Activated CD4-positive, alpha-beta T cell treated with anti-CD3 and anti-CD28 coated beads for 36 hours (primary cell): ENCODE results near the gene USP22. TPM values are rescaled to one million over a fixed set of nuclear protein-coding genes. Genes with fewer than 3 reads are reported as not detected.

Experiments
- ATAC-seq: fragments of 200-7000 bp; cut with Tn5 transposase; one replicate; pipeline ENCODE4 v1.10.0; 2021; ENCODE audit warnings: mild to moderate bottlenecking, moderate library complexity
- CTCF ChIA-PET: fragments of 350-600 bp; sonication (Branson Sonifier 250); formaldehyde crosslinking; loops from one replicate; lab custom pipeline; 2021; ENCODE audit warnings: antibody characterized with exemption; lab: Charles Lee
- POLR2A ChIA-PET: fragments of 350-600 bp; sonication (Branson Sonifier 250); formaldehyde crosslinking; loops from one replicate; lab custom pipeline; 2021; ENCODE audit warnings: antibody characterized with exemption, inconsistent platforms; lab: Charles Lee
- DNase-seq: peaks from one replicate; pipeline ENCODE4 v3.0.0-alpha.2; 2020
- H3K27ac Mint-ChIP-seq: one replicate; pipeline ENCODE4 v1.8.0; 2021; ENCODE audit warnings: mixed read lengths
- H3K27me3 Mint-ChIP-seq: one replicate; pipeline ENCODE4 v1.8.0; 2021; ENCODE audit warnings: mixed read lengths
- H3K36me3 Mint-ChIP-seq: one replicate; pipeline ENCODE4 v1.8.0; 2021; ENCODE audit warnings: low read depth, mixed read lengths
- H3K4me1 Mint-ChIP-seq: one replicate; pipeline ENCODE4 v1.8.0; 2021; ENCODE audit warnings: mixed read lengths
- H3K4me3 Mint-ChIP-seq: one replicate; pipeline ENCODE4 v1.8.0; 2021; ENCODE audit warnings: mild to moderate bottlenecking, moderate library complexity, mixed read lengths
- H3K9me3 Mint-ChIP-seq: one replicate; pipeline ENCODE4 v1.8.0; 2021; ENCODE audit warnings: low read depth, mixed read lengths
- intact Hi-C, 2 experiments: fragments of 100-400 bp; cut with DNase I in 1 of 2; cut with micrococcal nuclease in 1 of 2; formaldehyde crosslinking; loops; one replicate each; pipeline versions ENCODE4 v1.14.2 to v1.15.1; 2022 to 2024; cut with DNase I, micrococcal nuclease
- total RNA-seq, 2 experiments: library from RNA; stranded (reverse); gene quantifications; one replicate each; pipeline ENCODE4 v1.2.3, GENCODE V29; 2021

The USP22 gene
- total RNA-seq, 2 experiments from 2014 or later, result 148 to 173 TPM

GRCh38 chr17:21044971-21045370 lies 2.2 kb upstream of the USP22 start:
- no peaks in the 10 kb centered on the region for H3K9me3 Mint-ChIP-seq
- ChIA-PET CTCF (no interaction called here), POLR2A (interaction anchor here (0.6 kb wide), 1 partner anchor 31 kb away, joined by 3 read pairs; no protein-coding TSS in a partner anchor)
- H3K27me3 Mint-ChIP-seq, result peaks cover 3% of the 10 kb centered on the region
- H3K4me1 Mint-ChIP-seq, result peaks cover 13% of the 10 kb centered on the region
- no peak overlapping the region for H3K4me3 Mint-ChIP-seq
- peak overlapping the region; percentile 55 for H3K27ac Mint-ChIP-seq
- intact Hi-C loops, result loop anchor here in 1 of 2 experiments (5.0 kb wide), 1 partner anchor 467 kb away; no protein-coding TSS in a partner anchor
- ATAC-seq (no peak), DNase-seq (no peak)
- H3K36me3 Mint-ChIP-seq, result peaks cover 12% of the 10 kb centered on the region

DNA sequence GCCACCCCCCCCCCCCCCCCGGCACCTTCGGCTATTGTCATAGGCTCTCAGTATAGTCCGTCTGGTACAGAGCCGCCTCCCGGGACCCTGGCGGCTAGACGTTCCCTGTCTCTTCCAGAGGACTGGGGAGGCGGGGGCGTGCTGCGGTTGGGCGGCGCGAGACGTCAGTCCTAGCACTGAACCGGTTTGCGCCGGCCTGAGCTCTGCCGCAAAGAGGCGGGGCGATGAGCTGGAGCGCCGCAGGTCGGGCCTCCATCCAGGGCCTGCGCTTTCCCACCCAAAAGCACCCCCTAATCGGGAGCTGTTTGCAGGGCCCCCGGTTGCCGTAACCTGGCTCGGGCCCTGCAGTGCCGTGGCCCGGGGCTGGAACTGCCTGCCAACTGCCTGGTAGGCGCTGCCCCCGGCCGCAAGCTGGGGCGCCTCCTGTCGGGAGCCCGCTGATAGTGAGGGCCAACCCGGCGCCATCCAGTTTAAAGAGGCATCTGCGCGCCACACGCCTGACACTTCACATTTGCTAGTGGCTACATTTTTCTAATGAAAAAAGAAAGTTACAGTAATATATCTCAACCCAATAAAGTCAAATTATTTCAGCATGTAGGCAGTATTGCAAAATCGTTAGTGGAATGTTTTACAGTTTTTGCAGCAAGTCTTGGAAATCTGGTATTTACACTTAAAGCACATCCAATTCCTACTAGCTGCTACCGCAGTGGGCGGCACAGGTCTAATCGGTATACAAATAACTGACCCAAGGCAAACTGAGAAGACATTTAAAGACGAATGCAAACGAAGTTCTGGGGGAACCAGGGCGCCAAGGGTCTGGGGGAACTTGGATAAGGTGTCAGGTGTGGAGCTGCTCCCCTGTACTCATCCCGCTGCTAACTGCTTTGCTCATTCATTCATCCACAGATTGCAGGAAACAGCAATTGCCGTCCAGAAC lies 753 bp upstream of the USP22 start:
- intact Hi-C loops, result loop anchor here (1.0 to 5.0 kb wide), 11 partner anchors 9 to 1067 kb away; partner anchors contain the start of genes AKAP10 (in 1 of the 2), DHRS7B (in 1 of the 2) and TMEM11 (in 1 of the 2)
- Mint-ChIP-seq H3K4me1 (peaks cover 21% of the 10 kb centered on the region), H3K4me3 (peak overlapping the region; percentile 76), H3K27me3 (no peaks in the 10 kb centered on the region), H3K9me3 (no peaks in the 10 kb centered on the region), H3K36me3 (peaks cover 17% of the 10 kb centered on the region), H3K27ac (peak overlapping the region; percentile 95)
- DNase-seq, result peak; percentile 99
- peak; percentile 88 for ATAC-seq
- ChIA-PET POLR2A (interaction anchor here (0.5 to 2.1 kb wide), 13 partner anchors 9 to 1110 kb away, joined by 3 to 16 read pairs (median 3); no protein-coding TSS in a partner anchor), CTCF (interaction anchor here (0.6 to 2.4 kb wide), 19 partner anchors 9 to 233 kb away, joined by 3 to 26 read pairs (median 4); no protein-coding TSS in a partner anchor)

DNA sequence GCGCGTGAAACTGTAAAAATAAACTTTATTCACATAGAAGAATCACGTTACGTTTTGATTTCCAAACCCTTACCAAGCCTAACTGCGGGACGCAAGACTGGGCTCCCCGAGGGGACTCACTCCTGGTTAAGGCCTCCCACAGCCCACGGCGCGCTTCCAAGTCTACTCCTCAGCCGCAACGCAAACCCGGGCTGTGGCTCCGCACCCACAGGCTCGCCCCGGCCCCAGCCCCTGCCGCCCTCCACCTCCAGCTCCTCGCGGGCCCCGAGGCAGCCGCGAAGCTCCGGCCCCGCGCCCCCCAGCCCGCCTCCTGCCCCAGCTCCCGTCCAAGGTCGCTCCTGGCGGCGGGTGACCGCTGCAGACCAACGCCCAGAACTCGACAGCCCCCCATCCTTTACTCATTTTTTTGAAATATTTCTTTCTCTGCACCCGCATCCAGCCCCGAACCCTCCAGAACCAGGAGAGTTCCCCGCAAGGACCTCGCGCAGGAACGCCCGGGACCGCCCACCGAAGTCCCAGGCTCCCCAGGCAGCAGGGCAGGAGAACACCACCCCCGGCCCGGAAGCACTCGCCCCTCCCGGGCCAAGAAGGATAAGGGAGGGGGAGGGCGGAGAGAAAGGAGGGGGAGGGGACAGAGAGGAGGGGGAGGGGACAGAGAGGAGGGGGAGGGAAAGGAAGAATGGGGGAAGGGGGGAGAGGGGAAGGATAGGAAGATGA lies 912 bp downstream of the USP22 start:
- Mint-ChIP-seq H3K9me3 (no peaks in the 10 kb centered on the region), H3K4me3 (peak overlapping the region; percentile 99), H3K4me1 (peaks cover 34% of the 10 kb centered on the region), H3K36me3 (peaks cover 25% of the 10 kb centered on the region), H3K27ac (peak overlapping the region; percentile 97), H3K27me3 (no peaks in the 10 kb centered on the region)
- ChIA-PET POLR2A (interaction anchor here (1.9 kb wide), 1 partner anchor 8 kb away, joined by 7 read pairs; no protein-coding TSS in a partner anchor), CTCF (interaction anchor here (0.8 to 2.4 kb wide), 3 partner anchors 7 to 77 kb away, joined by 3 to 9 read pairs (median 7); no protein-coding TSS in a partner anchor)
- ATAC-seq, result peak; percentile 11
- peak; percentile 84 for DNase-seq
- intact Hi-C loops, result loop anchor here (1.0 to 5.0 kb wide), 8 partner anchors 8 to 1065 kb away; partner anchors contain the start of genes AKAP10 (in 1 of the 2) and TMEM11 (in 1 of the 2)

- Mint-ChIP-seq H3K27ac (peak overlapping the region; percentile 94), H3K4me3 (peak overlapping the region; percentile 99), H3K9me3 (no peaks in the 10 kb centered on the region), H3K4me1 (peaks cover 51% of the 10 kb centered on the region), H3K27me3 (no peaks in the 10 kb centered on the region), H3K36me3 (peaks cover 37% of the 10 kb centered on the region)
- ChIA-PET POLR2A (no interaction called here), CTCF (interaction anchor here (0.7 to 1.2 kb wide), 3 partner anchors 9 to 16 kb away, joined by 3 to 4 read pairs (median 3); no protein-coding TSS in a partner anchor)
- peak; percentile 57 for DNase-seq
- intact Hi-C loops, result loop anchor here in 1 of 2 experiments (5.0 kb wide), 1 partner anchor 472 kb away; no protein-coding TSS in a partner anchor
- ATAC-seq, result no peak
These were observed 2.8 kb downstream of the USP22 start for GRCh38 chr17:21039839-21040575.

DNA sequence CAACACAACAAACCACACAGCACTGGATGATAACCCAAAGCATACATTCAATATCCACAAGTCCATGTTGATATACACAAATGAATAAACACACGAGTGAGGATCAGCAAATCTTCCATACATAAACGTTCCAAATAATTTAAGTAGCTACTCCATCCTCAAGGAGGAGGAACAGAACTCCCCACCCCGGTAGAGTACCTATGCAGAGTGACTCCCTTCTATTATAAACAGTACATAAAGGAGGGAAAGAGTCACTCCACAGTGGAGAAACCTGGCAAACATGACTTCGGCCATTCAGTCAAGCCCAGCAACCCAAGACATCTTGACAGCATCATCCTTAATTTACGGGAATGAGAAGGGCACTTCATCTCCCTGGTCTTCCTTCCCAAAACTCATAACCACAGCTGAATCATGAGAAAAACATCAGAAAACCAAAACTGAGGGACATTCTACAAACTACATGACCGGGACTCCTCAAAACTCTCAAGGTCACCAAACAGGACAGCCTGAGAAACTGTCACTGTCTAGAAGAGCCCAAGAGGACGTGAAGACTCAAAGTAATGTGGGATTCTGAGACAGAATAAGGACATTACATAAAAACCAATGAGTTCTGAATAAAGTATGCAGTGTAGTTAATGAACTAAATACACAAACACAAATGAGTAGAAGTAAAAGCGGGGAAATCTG lies 5.6 kb downstream of the USP22 start:
- intact Hi-C loops, result no loop called here
- no peaks in the 10 kb centered on the region for H3K27me3 Mint-ChIP-seq
- CTCF ChIA-PET, result no interaction called here
- ATAC-seq (no peak), DNase-seq (no peak)
- H3K4me3 Mint-ChIP-seq, result no peak overlapping the region
- peaks cover 68% of the 10 kb centered on the region for H3K4me1 Mint-ChIP-seq
- POLR2A ChIA-PET, result no interaction called here
- H3K27ac Mint-ChIP-seq, result peak overlapping the region; percentile 20
- peaks cover 51% of the 10 kb centered on the region for H3K36me3 Mint-ChIP-seq
- H3K9me3 Mint-ChIP-seq, result no peaks in the 10 kb centered on the region

GRCh38 chr17:21036361-21036881 lies 6.4 kb downstream of the USP22 start:
- Mint-ChIP-seq H3K27ac (peak overlapping the region; percentile 31), H3K4me3 (no peak overlapping the region), H3K27me3 (no peaks in the 10 kb centered on the region), H3K36me3 (peaks cover 50% of the 10 kb centered on the region), H3K4me1 (peaks cover 75% of the 10 kb centered on the region), H3K9me3 (no peaks in the 10 kb centered on the region)
- peak; percentile 13 for ATAC-seq
- intact Hi-C loops, result no loop called here
- no peak for DNase-seq
- ChIA-PET POLR2A (no interaction called here), CTCF (no interaction called here)

- POLR2A ChIA-PET, result no interaction called here
- Mint-ChIP-seq H3K27me3 (no peaks in the 10 kb centered on the region), H3K4me1 (peaks cover 83% of the 10 kb centered on the region), H3K4me3 (peak overlapping the region; percentile 63), H3K9me3 (no peaks in the 10 kb centered on the region), H3K36me3 (peaks cover 45% of the 10 kb centered on the region), H3K27ac (peak overlapping the region; percentile 92)
- CTCF ChIA-PET, result interaction anchor here (1.9 to 2.2 kb wide), 2 partner anchors 8 to 64 kb away, joined by 7 to 10 read pairs; partner anchors contain the start of gene USP22
- intact Hi-C loops, result no loop called here
- ATAC-seq (no peak), DNase-seq (no peak)
These were observed 7.4 kb downstream of the USP22 start for GRCh38 chr17:21035406-21035805.

GRCh38 chr17:21034340-21035235 lies 8.2 kb downstream of the USP22 start:
- H3K9me3 Mint-ChIP-seq, result no peaks in the 10 kb centered on the region
- ChIA-PET CTCF (interaction anchor here (0.7 to 2.2 kb wide), 4 partner anchors 9 to 251 kb away, joined by 3 to 10 read pairs (median 6); partner anchors contain the start of gene USP22), POLR2A (interaction anchor here (0.5 to 1.1 kb wide), 3 partner anchors 8 to 513 kb away, joined by 3 to 7 read pairs (median 4); partner anchors contain the start of gene USP22)
- peak overlapping the region; percentile 92 for H3K27ac Mint-ChIP-seq
- H3K4me1 Mint-ChIP-seq, result peaks cover 84% of the 10 kb centered on the region
- H3K27me3 Mint-ChIP-seq, result no peaks in the 10 kb centered on the region
- H3K36me3 Mint-ChIP-seq, result peaks cover 47% of the 10 kb centered on the region
- intact Hi-C loops, result loop anchor here (1.0 kb wide), 2 partner anchors 8 to 9 kb away; partner anchors contain the start of gene USP22 (in 1 of the 2)
- peak; percentile 61 for DNase-seq
- ATAC-seq, result peak; percentile 50
- H3K4me3 Mint-ChIP-seq, result peak overlapping the region; percentile 63

DNA sequence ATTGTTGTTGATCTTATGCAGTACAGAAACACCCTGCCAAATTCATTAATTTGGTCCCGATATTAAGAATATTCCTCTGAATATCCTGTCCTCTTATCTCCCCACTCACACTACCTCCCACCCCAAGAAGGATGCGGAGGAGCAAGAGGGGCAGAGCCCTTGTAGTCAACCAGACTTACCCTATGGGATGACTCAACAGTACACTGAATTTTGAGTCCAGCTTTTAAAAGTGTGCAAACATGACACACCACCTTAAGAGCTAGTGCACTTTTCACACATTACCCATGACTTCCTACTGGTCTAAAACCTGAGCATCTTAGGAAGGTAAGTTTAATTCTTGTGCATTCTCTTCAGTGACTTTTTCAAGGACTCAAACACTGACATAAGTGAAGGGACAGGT lies 9.5 kb downstream of the USP22 start:
- peaks cover 52% of the 10 kb centered on the region for H3K36me3 Mint-ChIP-seq
- peaks cover 91% of the 10 kb centered on the region for H3K4me1 Mint-ChIP-seq
- no peaks in the 10 kb centered on the region for H3K27me3 Mint-ChIP-seq
- ChIA-PET CTCF (interaction anchor here (1.3 to 2.2 kb wide), 2 partner anchors 26 to 66 kb away, joined by 4 to 10 read pairs; no protein-coding TSS in a partner anchor), POLR2A (interaction anchor here (0.6 to 1.1 kb wide), 2 partner anchors 10 to 125 kb away, joined by 3 read pairs; no protein-coding TSS in a partner anchor)
- peak overlapping the region; percentile 50 for H3K4me3 Mint-ChIP-seq
- ATAC-seq (peak; percentile 55), DNase-seq (no peak)
- H3K27ac Mint-ChIP-seq, result peak overlapping the region; percentile 92
- H3K9me3 Mint-ChIP-seq, result no peaks in the 10 kb centered on the region
- intact Hi-C loops, result loop anchor here in 1 of 2 experiments (2.0 kb wide), 1 partner anchor 65 kb away; no protein-coding TSS in a partner anchor
